NCI-H146 treated with DMSO at 0.1 percent for 48 hours (cell line): ENCODE results near the gene STX8.

Source experiments
- DNase-seq: peaks from one replicate; lab custom pipeline; 2025; ENCODE audit not compliant: unreplicated experiment; lab: John Stamatoyannopoulos, UW

The STX8 gene

GRCh38 chr17:9308069-9308468, 267.6 kb downstream of the STX8 start:
- no peak for DNase-seq

GRCh38 chr17:9307313-9307998, 268.2 kb downstream of the STX8 start:
- no peak for DNase-seq

- no peak for DNase-seq
These were observed 269.5 kb downstream of the STX8 start for GRCh38 chr17:9306086-9306485.

GRCh38 chr17:9299695-9300094, 275.9 kb downstream of the STX8 start:
- DNase-seq, result no peak

GRCh38 chr17:9298776-9299295, 276.8 kb downstream of the STX8 start:
- DNase-seq, result no peak

- DNase-seq, result no peak
These were observed 277.5 kb downstream of the STX8 start for GRCh38 chr17:9298135-9298534.

- no peak for DNase-seq
These were observed 280.9 kb downstream of the STX8 start for GRCh38 chr17:9294661-9295210.

- no peak for DNase-seq
These were observed 283.1 kb downstream of the STX8 start for GRCh38 chr17:9292561-9292941.

GRCh38 chr17:9291912-9292560, 283.6 kb downstream of the STX8 start:
- no peak for DNase-seq

GRCh38 chr17:9290226-9290613, 285.4 kb downstream of the STX8 start:
- DNase-seq, result peak; percentile 31

GRCh38 chr17:9287306-9287705, 288.3 kb downstream of the STX8 start:
- DNase-seq, result no peak

- DNase-seq, result no peak
These were observed 289.2 kb downstream of the STX8 start for GRCh38 chr17:9286434-9286833.

- DNase-seq, result no peak
These were observed 289.8 kb downstream of the STX8 start for GRCh38 chr17:9285602-9286427.

- DNase-seq, result no peak
These were observed 290.7 kb downstream of the STX8 start for GRCh38 chr17:9284884-9285283.

GRCh38 chr17:9283909-9284308, 291.7 kb downstream of the STX8 start:
- no peak for DNase-seq

GRCh38 chr17:9279893-9280292, 295.7 kb downstream of the STX8 start:
- no peak for DNase-seq

- no peak for DNase-seq
These were observed 300.6 kb downstream of the STX8 start for GRCh38 chr17:9274973-9275372.

- DNase-seq, result no peak
These were observed 301.9 kb downstream of the STX8 start for GRCh38 chr17:9273428-9274391.

- DNase-seq, result no peak
These were observed 303.0 kb downstream of the STX8 start for GRCh38 chr17:9272501-9273200.

- DNase-seq, result no peak
These were observed 303.6 kb downstream of the STX8 start for GRCh38 chr17:9271989-9272388.
